ENCODE measurements around the gene ATP8A2. TPM values are rescaled to one million over a fixed set of nuclear protein-coding genes. Genes with fewer than 3 reads are reported as not detected.

Gene ATP8A2
- total and polyA plus RNA-seq, 9 of the 15 experiments (the other 6 are each of a cell fraction or from before 2014, with no cell fraction given), result under 0.01 to 0.33 (median 0.06) TPM; not detected in 4

- TF ChIP-seq, protein P1, sequence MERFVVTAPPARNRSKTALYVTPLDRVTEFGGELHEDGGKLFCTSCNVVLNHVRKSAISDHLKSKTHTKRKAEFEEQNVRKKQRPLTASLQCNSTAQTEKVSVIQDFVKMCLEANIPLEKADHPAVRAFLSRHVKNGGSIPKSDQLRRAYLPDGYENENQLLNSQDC (CRISPR knock-in tag; IDR thresholded peaks at IDR 0.05), result no peak
- TF ChIP-seq FOXP1 (CRISPR knock-in tag; IDR thresholded peaks at IDR 0.05), result no peak
- TF ChIP-seq ZNF740 (CRISPR knock-in tag; IDR thresholded peaks at IDR 0.05), result no peak
- TF ChIP-seq ZNF740 (tag; IDR thresholded peaks at IDR 0.05), result no peak
- no peak for TF ChIP-seq NR4A1 (CRISPR knock-in tag; IDR thresholded peaks at IDR 0.05)
- TF ChIP-seq NR4A1 (tag; IDR thresholded peaks at IDR 0.05), result peak; percentile 85
- no peak for TF ChIP-seq MXI1 (IDR thresholded peaks at IDR 0.05; ENCODE audit: low read depth, low read length)
- TF ChIP-seq ZFP1 (CRISPR knock-in tag; IDR thresholded peaks at IDR 0.05), result no peak
- no peak for TF ChIP-seq RHOXF2B (CRISPR knock-in tag; conservative IDR thresholded peaks at IDR 0.05)
- peak; percentile 70 for TF ChIP-seq DPF2 (IDR thresholded peaks at IDR 0.05)
- TF ChIP-seq FOXJ3 (CRISPR knock-in tag; IDR thresholded peaks at IDR 0.05), result no peak
- no peak for TF ChIP-seq ZBTB2 (IDR thresholded peaks at IDR 0.05)
- no peak for TF ChIP-seq RUNX1 (IDR thresholded peaks at IDR 0.05; ENCODE audit: low read depth)
- peak; percentile 70 for TF ChIP-seq EHMT2 (IDR thresholded peaks at IDR 0.05)
- TF ChIP-seq TARDBP (IDR thresholded peaks at IDR 0.05), result no peak
- TF ChIP-seq TAF9B (IDR thresholded peaks at IDR 0.05; ENCODE audit: partially characterized antibody), result peak; percentile 53
- TF ChIP-seq ZNF445 (CRISPR knock-in tag; IDR thresholded peaks at IDR 0.05; ENCODE audit: low read depth), result no peak
- TF ChIP-seq SREBF2 (CRISPR knock-in tag; IDR thresholded peaks at IDR 0.05), result no peak
- peak in 1 of 2 experiments; percentile 50; a peak in 1 of 3 replicates for TF ChIP-seq CBX3 (IDR thresholded peaks at IDR 0.05; ENCODE audit: borderline replicate concordance in 1 of 2, low read length in 2 of 2)
- TF ChIP-seq ESRRA (IDR thresholded peaks at IDR 0.05; ENCODE audit: borderline replicate concordance, low read depth), result peak; percentile 71; the same call in 1 of the 2 replicates
- TF ChIP-seq PTBP1 (IDR thresholded peaks at IDR 0.05; ENCODE audit: low read depth, low read length), result no peak
- no peak for TF ChIP-seq FOXP4 (CRISPR knock-in tag; IDR thresholded peaks at IDR 0.05; ENCODE audit: borderline replicate concordance)
- TF ChIP-seq HNRNPUL1 (IDR thresholded peaks at IDR 0.05; ENCODE audit: low read length), result no peak
- TF ChIP-seq DACH1 (IDR thresholded peaks at IDR 0.05; ENCODE audit: partially characterized antibody), result peak; percentile 79
- TF ChIP-seq KAT7 (CRISPR knock-in tag; IDR thresholded peaks at IDR 0.05; ENCODE audit: borderline replicate concordance), result no peak
- no peak for TF ChIP-seq KAT2B (IDR thresholded peaks at IDR 0.05; ENCODE audit: low read depth, low read length)
- no peak for TF ChIP-seq ETS2 (tag; IDR thresholded peaks at IDR 0.05; ENCODE audit: borderline replicate concordance, poor library complexity, severe bottlenecking)
- TF ChIP-seq HIVEP1 (CRISPR knock-in tag; IDR thresholded peaks at IDR 0.05), result no peak
- no peak for TF ChIP-seq SMC3 (conservative IDR thresholded peaks at IDR 0.05; ENCODE audit: insufficient read depth, low read depth, low read length)
Observed at GRCh38 chr13:25380082-25380481, 8.3 kb downstream of the ATP8A2 start (continued).

All from K562 (cell line).